ENCODE data around the gene NEDD9.

Gene NEDD9

GRCh38 chr6:11181478-11182136 is 50.9 kb downstream of the NEDD9 start:
- TF ChIP-seq CTCF (conservative IDR thresholded peaks at IDR 0.05; ENCODE audit: control insufficient read depth, insufficient read depth, low read depth, low read length), result no peak
- no peak overlapping the region for H3K4me3 ChIP-seq (ENCODE audit: control insufficient read depth, low read depth, low read length)
- no peak for DNase-seq (ENCODE audit: low read depth)

GRCh38 chr6:11179419-11180202 is 52.9 kb downstream of the NEDD9 start:
- TF ChIP-seq CTCF (conservative IDR thresholded peaks at IDR 0.05; ENCODE audit: control insufficient read depth, insufficient read depth, low read depth, low read length), result no peak
- DNase-seq (ENCODE audit: low read depth), result no peak
- no peak overlapping the region for H3K4me3 ChIP-seq (ENCODE audit: control insufficient read depth, low read depth, low read length)

GRCh38 chr6:11179088-11179418 is 53.4 kb downstream of the NEDD9 start:
- no peak for DNase-seq (ENCODE audit: low read depth)
- no peak for TF ChIP-seq CTCF (conservative IDR thresholded peaks at IDR 0.05; ENCODE audit: control insufficient read depth, insufficient read depth, low read depth, low read length)

GRCh38 chr6:11177271-11177670 is 55.2 kb downstream of the NEDD9 start:
- no peak for TF ChIP-seq CTCF (conservative IDR thresholded peaks at IDR 0.05; ENCODE audit: control insufficient read depth, insufficient read depth, low read depth, low read length)
- no peak overlapping the region for H3K4me3 ChIP-seq (ENCODE audit: control insufficient read depth, low read depth, low read length)
- DNase-seq (ENCODE audit: low read depth), result no peak

More at GRCh38 chr6:11179088-11179418, 53.4 kb downstream of the NEDD9 start:
- no peak overlapping the region for H3K4me3 ChIP-seq (ENCODE audit: control insufficient read depth, low read depth, low read length)

GRCh38 chr6:11174242-11174611 is 58.2 kb downstream of the NEDD9 start:
- H3K4me3 ChIP-seq (ENCODE audit: control insufficient read depth, low read depth, low read length), result no peak overlapping the region
- TF ChIP-seq CTCF (conservative IDR thresholded peaks at IDR 0.05; ENCODE audit: control insufficient read depth, insufficient read depth, low read depth, low read length), result no peak
- DNase-seq (ENCODE audit: low read depth), result no peak

- peak; percentile 80 for TF ChIP-seq CTCF (conservative IDR thresholded peaks at IDR 0.05; ENCODE audit: control insufficient read depth, insufficient read depth, low read depth, low read length)
- DNase-seq (ENCODE audit: low read depth), result peak; percentile 36
- H3K4me3 ChIP-seq (ENCODE audit: control insufficient read depth, low read depth, low read length), result no peak overlapping the region
Observed at GRCh38 chr6:11172501-11173327, 59.8 kb downstream of the NEDD9 start.
